WERI-Rb-1 (cell line): Measurements from ENCODE around the gene PITPNM1.
"Not testable (repeated sequence)": the region's sequence is repeated elsewhere in the genome, so short reads cannot be mapped to it uniquely, and the experiment has no call there.

ENCODE experiments used
- DNase-seq: peaks from one replicate; pipeline ENCODE4 v3.0.0-alpha.2; 2020
- H3K27ac ChIP-seq: fragments of 250-450 bp; sonication (Bioruptor Pico); 2 replicates; pipeline ENCODE4 v1.5.1; 2020; ENCODE audit warnings: mild to moderate bottlenecking, moderate library complexity
- H3K27me3 ChIP-seq: fragments of 250-450 bp; sonication (Bioruptor Pico); 2 replicates; pipeline ENCODE4 v1.5.1; 2021; ENCODE audit warnings: mild to moderate bottlenecking, low read depth, moderate library complexity; ENCODE audit not compliant: insufficient read depth, severe bottlenecking
- H3K36me3 ChIP-seq: fragments of 250-450 bp; sonication (Bioruptor Pico); 2 replicates; pipeline ENCODE4 v1.5.1; 2020; ENCODE audit warnings: mild to moderate bottlenecking, moderate library complexity
- H3K4me3 ChIP-seq: 2 replicates; pipeline ENCODE4 v1.5.1; 2011; ENCODE audit warnings: low read depth, mild to moderate bottlenecking, control low read depth, low read length
- H3K9me3 ChIP-seq: fragments of 250-450 bp; sonication (Bioruptor Pico); 2 replicates; pipeline ENCODE4 v1.5.1; 2021; ENCODE audit warnings: mild to moderate bottlenecking, moderate library complexity; ENCODE audit not compliant: severe bottlenecking
- CTCF ChIP-seq: IDR thresholded peaks from 2 replicates; pipeline ENCODE4 v1.5.1; 2011; ENCODE audit warnings: low read depth, mild to moderate bottlenecking, control low read depth, inconsistent platforms, low read length

PITPNM1 gene

GRCh38 chr11:67504950-67505581 is at the start of gene PITPNM1:
PITPNM1 (minus strand) TSS chr11:67505363; CDS start chr11:67504180, 1,183 bp downstream.
- DNase-seq: peak; percentile 75
- Histone ChIP-seq H3K27me3 (no peaks in the 10 kb centered on the region), H3K27ac (peak within 1 kb of the TSS; percentile 71), H3K9me3 (no peaks in the 10 kb centered on the region), H3K36me3 (peaks cover 41% of the 10 kb centered on the region), H3K4me3 (peak within 1 kb of the TSS; percentile 88)
- TF ChIP-seq CTCF: no peak

- not testable (repeated sequence) for DNase-seq, H3K27ac ChIP-seq, H3K27me3 ChIP-seq, H3K9me3 ChIP-seq, H3K4me3 ChIP-seq, H3K36me3 ChIP-seq
Observed at GRCh38 chr11:67551697-67552096, 46.5 kb upstream of the PITPNM1 start.

GRCh38 chr11:67551127-67551526 is 46.0 kb upstream of the PITPNM1 start:
- Histone ChIP-seq H3K9me3 (peaks cover 5% of the 10 kb centered on the region), H3K36me3 (no peaks in the 10 kb centered on the region), H3K27me3 (no peaks in the 10 kb centered on the region), H3K27ac (no peak overlapping the region), H3K4me3 (no peak overlapping the region)
- TF ChIP-seq CTCF: no peak
- DNase-seq: no peak

GRCh38 chr11:67548555-67549110 is 43.5 kb upstream of the PITPNM1 start:
- Histone ChIP-seq H3K9me3 (peaks cover 5% of the 10 kb centered on the region), H3K36me3 (no peaks in the 10 kb centered on the region), H3K27me3 (no peaks in the 10 kb centered on the region), H3K4me3 (no peak overlapping the region), H3K27ac (no peak overlapping the region)
- DNase-seq: no peak
- no peak for TF ChIP-seq CTCF

GRCh38 chr11:67548112-67548511 is 42.9 kb upstream of the PITPNM1 start:
- not testable (repeated sequence) for H3K27ac ChIP-seq, H3K27me3 ChIP-seq, H3K36me3 ChIP-seq, DNase-seq, H3K4me3 ChIP-seq, H3K9me3 ChIP-seq

GRCh38 chr11:67545280-67545679 is 40.1 kb upstream of the PITPNM1 start:
- no peaks in the 10 kb centered on the region for H3K36me3 ChIP-seq
- no peak overlapping the region for H3K4me3 ChIP-seq
- H3K27ac ChIP-seq: no peak overlapping the region
- H3K27me3 ChIP-seq: no peaks in the 10 kb centered on the region
- no peaks in the 10 kb centered on the region for H3K9me3 ChIP-seq
- no peak for DNase-seq
- no peak for TF ChIP-seq CTCF
